Measurements from ENCODE around the gene LRG1. TPM values are rescaled to one million over a fixed set of nuclear protein-coding genes. Genes with fewer than 3 reads are reported as not detected.
"Not testable (repeated sequence)": the region's sequence is repeated elsewhere in the genome, so short reads cannot be mapped to it uniquely, and the experiment has no call there.

The LRG1 gene
- total RNA-seq, 1 experiment from 2014 or later, result 0.29 TPM

- DNase-seq (ENCODE audit: low spot score), result no peak
Observed at GRCh38 chr19:4550479-4551050, 10.7 kb upstream of the LRG1 start.

GRCh38 chr19:4550018-4550417 lies 10.2 kb upstream of the LRG1 start:
- DNase-seq (ENCODE audit: low spot score), result no peak

- no peak for DNase-seq (ENCODE audit: low spot score)
Observed at GRCh38 chr19:4548238-4548584, 8.4 kb upstream of the LRG1 start.

GRCh38 chr19:4547303-4548237 lies 7.7 kb upstream of the LRG1 start:
- no peak for DNase-seq (ENCODE audit: low spot score)

GRCh38 chr19:4543842-4544647 lies 4.2 kb upstream of the LRG1 start:
- no peak for DNase-seq (ENCODE audit: low spot score)

- no peak for DNase-seq (ENCODE audit: low spot score)
Observed at GRCh38 chr19:4542896-4543841, 3.3 kb upstream of the LRG1 start.

GRCh38 chr19:4541806-4542145 lies 1.9 kb upstream of the LRG1 start:
- DNase-seq (ENCODE audit: low spot score), result not testable (repeated sequence)

- no peak for DNase-seq (ENCODE audit: low spot score)
Observed at GRCh38 chr19:4541114-4541805, 1.4 kb upstream of the LRG1 start.

GRCh38 chr19:4539169-4539692 lies 605 bp downstream of the LRG1 start:
- no peak for DNase-seq (ENCODE audit: low spot score)

- no peak for DNase-seq (ENCODE audit: low spot score)
Observed at GRCh38 chr19:4538601-4538954, 1.3 kb downstream of the LRG1 start.

GRCh38 chr19:4537953-4538600 lies 1.8 kb downstream of the LRG1 start:
- DNase-seq (ENCODE audit: low spot score), result no peak

- no peak for DNase-seq (ENCODE audit: low spot score)
Observed at GRCh38 chr19:4536798-4537197, 3.0 kb downstream of the LRG1 start.

- no peak for DNase-seq (ENCODE audit: low spot score)
Observed at GRCh38 chr19:4534836-4535658, 4.8 kb downstream of the LRG1 start, which contains the start of gene PLIN5. Gene PLIN5 (minus strand): TSS chr19:4535224. CDS start chr19:4534074, 1,150 bp downstream.

GRCh38 chr19:4533835-4534424 lies 5.9 kb downstream of the LRG1 start:
- DNase-seq (ENCODE audit: low spot score), result no peak

- no peak for DNase-seq (ENCODE audit: low spot score)
Observed at GRCh38 chr19:4533334-4533733, 6.5 kb downstream of the LRG1 start.

GRCh38 chr19:4531562-4532165 lies 8.2 kb downstream of the LRG1 start:
- no peak for DNase-seq (ENCODE audit: low spot score)

- no peak for DNase-seq (ENCODE audit: low spot score)
Observed at GRCh38 chr19:4529924-4530522, 9.8 kb downstream of the LRG1 start.

- DNase-seq (ENCODE audit: low spot score), result no peak
Observed at GRCh38 chr19:4528843-4529242, 11.0 kb downstream of the LRG1 start.

Measured in H4 (cell line).